Pulmonary artery endothelial cell (primary cell): Measurements from ENCODE around the gene TMEM132E. TPM values are rescaled to one million over a fixed set of nuclear protein-coding genes. Genes with fewer than 3 reads are reported as not detected.

Experiments
- DNase-seq: peaks from one replicate; pipeline ENCODE4 v3.0.0-alpha.2; 2011; ENCODE audit warnings: low read depth, low spot score
- total RNA-seq: library from RNA; depleted of rRNA; stranded (reverse); fragments of >200 nt; gene quantifications from 2 replicates; pipeline ENCODE4 v1.2.3, GENCODE V29; 2014

TMEM132E gene
- total RNA-seq, 1 donor from 2014 or later: not detected

- no peak for DNase-seq
Observed at GRCh38 chr17:34596920-34597319, 17.5 kb downstream of the TMEM132E start.

- DNase-seq: no peak
Observed at GRCh38 chr17:34598161-34598776, 18.9 kb downstream of the TMEM132E start.

GRCh38 chr17:34601416-34601815 lies 22.0 kb downstream of the TMEM132E start:
- no peak for DNase-seq

- DNase-seq: no peak
Observed at GRCh38 chr17:34603974-34604373, 24.6 kb downstream of the TMEM132E start.

- DNase-seq: no peak
Observed at GRCh38 chr17:34606763-34607162, 27.4 kb downstream of the TMEM132E start.

- no peak for DNase-seq
Observed at GRCh38 chr17:34607917-34608316, 28.5 kb downstream of the TMEM132E start.

- DNase-seq: no peak
Observed at GRCh38 chr17:34609210-34609609, 29.8 kb downstream of the TMEM132E start.

GRCh38 chr17:34610039-34610438 lies 30.7 kb downstream of the TMEM132E start:
- no peak for DNase-seq

GRCh38 chr17:34610506-34610905 lies 31.1 kb downstream of the TMEM132E start:
- DNase-seq: no peak

GRCh38 chr17:34613064-34614019 lies 34.0 kb downstream of the TMEM132E start:
- no peak for DNase-seq

- no peak for DNase-seq
Observed at GRCh38 chr17:34614698-34615097, 35.3 kb downstream of the TMEM132E start.

GRCh38 chr17:34615326-34615725 lies 35.9 kb downstream of the TMEM132E start:
- DNase-seq: no peak

GRCh38 chr17:34616148-34616547 lies 36.8 kb downstream of the TMEM132E start:
- no peak for DNase-seq

GRCh38 chr17:34617398-34617797 lies 38.0 kb downstream of the TMEM132E start:
- no peak for DNase-seq

GRCh38 chr17:34619687-34620217 lies 40.4 kb downstream of the TMEM132E start:
- no peak for DNase-seq

GRCh38 chr17:34620458-34620857 lies 41.1 kb downstream of the TMEM132E start:
- no peak for DNase-seq

GRCh38 chr17:34622862-34623623 lies 43.7 kb downstream of the TMEM132E start:
- no peak for DNase-seq

GRCh38 chr17:34623856-34624766 lies 44.7 kb downstream of the TMEM132E start:
- no peak for DNase-seq

- DNase-seq: no peak
Observed at GRCh38 chr17:34624767-34625383, 45.5 kb downstream of the TMEM132E start.

- no peak for DNase-seq
Observed at GRCh38 chr17:34626121-34626681, 46.8 kb downstream of the TMEM132E start.
